WTC11 (cell line): Measurements from ENCODE around the gene CFAP299. TPM values are rescaled to one million over a fixed set of nuclear protein-coding genes. Genes with fewer than 3 reads are reported as not detected.

Experiments used
- ATAC-seq: fragments of 200-7000 bp; cut with Tn5 transposase; 2 replicates; pipeline ENCODE4 v1.10.0; 2021; ENCODE audit warnings: mild to moderate bottlenecking, moderate library complexity
- CTCF ChIA-PET: fragments of 300-600 bp; sonication (Branson Sonifier 250); formaldehyde crosslinking; loops from one replicate; lab custom pipeline; 2021; ENCODE audit warnings: antibody characterized with exemption; lab: Charles Lee
- POLR2A ChIA-PET: fragments of 350-600 bp; sonication (Branson Sonifier 250); formaldehyde crosslinking; loops from one replicate; lab custom pipeline; 2021; ENCODE audit warnings: antibody characterized with exemption; lab: Charles Lee
- DNase-seq: peaks from one replicate; pipeline ENCODE4 v3.0.0; 2021; ENCODE audit warnings: low spot score
- H3K27ac Mint-ChIP-seq: 2 replicates; pipeline ENCODE4 v1.8.0; 2021; ENCODE audit warnings: mixed read lengths
- H3K27me3 Mint-ChIP-seq: 2 replicates; pipeline ENCODE4 v1.8.0; 2021; ENCODE audit warnings: low read depth, mild to moderate bottlenecking, moderate library complexity, mixed read lengths
- H3K36me3 Mint-ChIP-seq: 2 replicates; pipeline ENCODE4 v1.8.0; 2021; ENCODE audit warnings: mixed read lengths
- H3K4me1 Mint-ChIP-seq: 2 replicates; pipeline ENCODE4 v1.8.0; 2022; ENCODE audit warnings: mixed read lengths
- H3K4me3 Mint-ChIP-seq: 2 replicates; pipeline ENCODE4 v1.8.0; 2021; ENCODE audit warnings: mild to moderate bottlenecking, moderate library complexity, mixed read lengths
- H3K9me3 Mint-ChIP-seq: 2 replicates; pipeline ENCODE4 v1.8.0; 2021; ENCODE audit warnings: mixed read lengths
- CBFB ChIP-seq: sonication (generic); formaldehyde crosslinking; IDR thresholded peaks from 2 replicates; pipeline ENCODE4 v1.8.1; 2022; ENCODE audit warnings: mild to moderate bottlenecking, low read depth, missing genetic modification reagents
- CREM ChIP-seq: sonication (generic); formaldehyde crosslinking; IDR thresholded peaks from 2 replicates; pipeline ENCODE4 v1.8.1; 2022; ENCODE audit warnings: mild to moderate bottlenecking, missing genetic modification reagents, moderate library complexity
- ESRRA ChIP-seq: sonication (generic); formaldehyde crosslinking; IDR thresholded peaks from 2 replicates; pipeline ENCODE4 v1.8.1; 2022; ENCODE audit warnings: mild to moderate bottlenecking, missing genetic modification reagents, borderline replicate concordance
- FOXK1 ChIP-seq: sonication (generic); formaldehyde crosslinking; IDR thresholded peaks from 2 replicates; pipeline ENCODE4 v1.8.0; 2022; ENCODE audit warnings: mild to moderate bottlenecking, moderate library complexity, missing genetic modification reagents
- GRHL2 ChIP-seq: fragments of 250-450 bp; sonication (Bioruptor Pico); IDR thresholded peaks from 2 replicates; pipeline ENCODE4 v1.8.0; 2022; ENCODE audit warnings: mild to moderate bottlenecking, moderate library complexity; ENCODE audit not compliant: insufficient replicate concordance, severe bottlenecking
- HMGA2 ChIP-seq: fragments of 250-450 bp; sonication (Bioruptor Pico); IDR thresholded peaks from 2 replicates; pipeline ENCODE4 v1.4.0; 2021; ENCODE audit warnings: mild to moderate bottlenecking, moderate library complexity
- IRF2 ChIP-seq: sonication (generic); formaldehyde crosslinking; IDR thresholded peaks from 2 replicates; pipeline ENCODE4 v1.8.0; 2022; ENCODE audit warnings: low read depth, missing genetic modification reagents, borderline replicate concordance
- JUN ChIP-seq: sonication (generic); formaldehyde crosslinking; IDR thresholded peaks from 2 replicates; pipeline ENCODE4 v1.8.0; 2023; ENCODE audit warnings: mild to moderate bottlenecking, missing genetic modification reagents
- MXD4 ChIP-seq: fragments of 250-450 bp; sonication (Bioruptor Pico); IDR thresholded peaks from 2 replicates; pipeline ENCODE4 v1.8.0; 2021; ENCODE audit warnings: mild to moderate bottlenecking, moderate library complexity, borderline replicate concordance
- NFE2L1 ChIP-seq: sonication (generic); formaldehyde crosslinking; IDR thresholded peaks from 2 replicates; pipeline ENCODE4 v1.8.1; 2023; ENCODE audit warnings: missing genetic modification reagents
- OVOL2 ChIP-seq: fragments of 250-450 bp; sonication (Bioruptor Pico); IDR thresholded peaks from 2 replicates; pipeline ENCODE4 v1.9.0; 2021; ENCODE audit warnings: mild to moderate bottlenecking, borderline replicate concordance
- SMAD3 ChIP-seq: sonication (generic); formaldehyde crosslinking; IDR thresholded peaks from 2 replicates; pipeline ENCODE4 v1.8.0; 2022; ENCODE audit warnings: missing genetic modification reagents, mild to moderate bottlenecking, borderline replicate concordance
- TEAD1 ChIP-seq: sonication (generic); formaldehyde crosslinking; IDR thresholded peaks from 2 replicates; pipeline ENCODE4 v1.8.0; 2022; ENCODE audit warnings: mild to moderate bottlenecking, missing genetic modification reagents
- TP53 ChIP-seq: sonication (generic); formaldehyde crosslinking; IDR thresholded peaks from 2 replicates; pipeline ENCODE4 v1.8.1; 2023; ENCODE audit warnings: mild to moderate bottlenecking, missing genetic modification reagents
- ZNF416 ChIP-seq: fragments of 250-450 bp; sonication (Bioruptor Pico); IDR thresholded peaks from 2 replicates; pipeline ENCODE4 v1.9.0; 2021; ENCODE audit warnings: mild to moderate bottlenecking, inconsistent platforms
- total RNA-seq: library from RNA; stranded (reverse); gene quantifications from 3 replicates; pipeline ENCODE4 v1.2.3, GENCODE V29; 2021
- TF ChIP-seq, protein P1 (sequence below): fragments of 250-450 bp; sonication (Bioruptor Pico); conservative IDR thresholded peaks from 2 replicates; pipeline ENCODE4 v1.9.0; 2021; ENCODE audit warnings: mild to moderate bottlenecking
- TF ChIP-seq, protein P2 (sequence below): sonication (generic); formaldehyde crosslinking; IDR thresholded peaks from 2 replicates; pipeline ENCODE4 v1.8.0; 2022; ENCODE audit warnings: mild to moderate bottlenecking, missing genetic modification reagents
- TF ChIP-seq, protein P3 (sequence below): fragments of 200-600 bp; IDR thresholded peaks from 2 replicates; pipeline ENCODE4 v1.8.0; 2022; ENCODE audit warnings: antibody characterized with exemption
- TF ChIP-seq, protein P4 (sequence below): sonication (generic); formaldehyde crosslinking; IDR thresholded peaks from 2 replicates; pipeline ENCODE4 v1.8.0; 2022; ENCODE audit warnings: mild to moderate bottlenecking, missing genetic modification reagents
- TF ChIP-seq, protein P5 (sequence below): fragments of 250-450 bp; sonication (Bioruptor Pico); IDR thresholded peaks from 2 replicates; pipeline ENCODE4 v2.1.2; 2022; ENCODE audit warnings: mild to moderate bottlenecking, moderate library complexity

The CFAP299 gene
- total RNA-seq, 1 experiment from 2014 or later: not detected

DNA sequence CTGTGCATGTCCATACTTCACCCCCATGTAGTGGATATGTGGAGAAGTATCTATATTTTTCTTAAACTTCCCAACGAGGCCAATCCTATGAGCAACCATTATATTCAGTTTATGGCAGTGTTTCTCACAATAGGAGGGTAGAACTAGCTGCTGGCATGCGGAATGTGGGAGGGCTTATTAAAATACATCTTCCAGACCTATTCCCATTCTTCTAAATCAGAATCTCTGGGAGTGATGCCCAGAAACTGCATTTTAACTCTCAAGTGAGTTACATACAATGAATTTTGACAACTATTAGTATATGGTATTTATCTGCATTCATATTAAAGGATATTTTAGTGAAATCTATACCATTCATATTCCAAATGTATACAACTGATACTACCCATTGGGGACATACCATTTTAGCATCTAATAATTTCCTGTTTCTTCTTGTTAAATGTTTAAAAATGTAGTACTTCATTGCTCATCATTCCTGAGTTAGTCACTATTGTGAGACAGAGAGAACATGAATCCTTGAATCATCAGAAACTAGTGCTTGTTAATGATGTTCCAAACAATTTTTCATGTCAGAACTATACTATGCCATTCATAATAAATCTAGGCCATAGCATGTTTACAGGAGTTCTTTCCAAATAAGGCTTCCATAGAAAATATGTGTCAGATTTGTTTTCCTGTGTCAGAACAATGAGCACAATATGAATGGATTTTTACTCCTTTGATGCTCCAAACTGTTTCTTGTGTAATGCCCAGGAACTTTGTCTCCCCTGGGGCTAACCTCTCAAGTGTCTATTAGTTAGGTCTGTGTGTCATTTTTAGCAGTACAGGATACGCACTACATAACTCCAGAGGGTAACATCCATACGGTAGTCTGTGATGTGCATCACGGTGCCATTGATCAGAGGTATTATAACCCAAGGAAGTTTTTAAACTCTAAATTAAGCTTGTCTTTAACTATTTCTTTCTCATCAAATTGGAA lies 496.1 kb downstream of the CFAP299 start:
- H3K9me3 Mint-ChIP-seq: peaks cover 10% of the 10 kb centered on the region
- CTCF ChIA-PET: no interaction called here
- H3K36me3 Mint-ChIP-seq: no peaks in the 10 kb centered on the region
- POLR2A ChIA-PET: no interaction called here
- DNase-seq (no peak), ATAC-seq (no peak)
- H3K4me1 Mint-ChIP-seq: no peaks in the 10 kb centered on the region
- no peak overlapping the region for H3K4me3 Mint-ChIP-seq
- H3K27ac Mint-ChIP-seq: no peak overlapping the region
- TF ChIP-seq, protein P1, sequence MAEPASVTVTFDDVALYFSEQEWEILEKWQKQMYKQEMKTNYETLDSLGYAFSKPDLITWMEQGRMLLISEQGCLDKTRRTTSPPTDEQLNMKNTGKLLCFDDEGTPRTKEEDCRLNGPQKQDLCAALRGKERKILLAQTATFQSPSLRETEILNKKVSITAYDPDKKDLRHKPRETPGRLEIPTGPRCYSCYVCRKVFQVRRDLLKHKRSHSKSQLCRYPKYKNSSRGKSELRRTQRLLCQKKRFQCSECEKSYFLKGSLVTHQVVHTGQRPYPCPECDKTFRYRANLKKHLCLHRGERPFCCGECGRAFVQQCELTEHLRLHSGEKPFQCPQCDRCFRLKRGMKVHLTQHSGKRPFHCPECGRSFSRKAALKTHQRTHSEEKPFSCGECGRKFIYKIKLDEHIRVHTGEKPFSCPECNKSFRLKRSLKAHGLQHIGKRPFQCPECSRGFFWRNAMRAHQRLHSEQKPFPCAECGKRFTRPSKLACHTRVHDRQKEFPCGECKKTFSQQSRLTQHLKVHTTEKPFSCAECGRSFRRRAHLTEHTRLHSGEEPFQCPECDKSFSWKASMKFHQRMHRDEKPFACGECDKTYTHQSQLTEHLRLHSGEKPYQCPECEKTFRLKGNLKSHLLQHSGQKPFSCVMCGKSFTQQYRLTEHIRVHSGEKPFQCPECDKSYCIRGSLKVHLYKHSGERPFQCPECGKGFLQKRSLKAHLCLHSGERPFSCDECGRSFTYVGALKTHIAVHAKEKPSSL: no peak
- TF ChIP-seq CREM (CRISPR knock-in tag): no peak
- TF ChIP-seq, protein P2, sequence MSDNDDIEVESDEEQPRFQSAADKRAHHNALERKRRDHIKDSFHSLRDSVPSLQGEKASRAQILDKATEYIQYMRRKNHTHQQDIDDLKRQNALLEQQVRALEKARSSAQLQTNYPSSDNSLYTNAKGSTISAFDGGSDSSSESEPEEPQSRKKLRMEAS (CRISPR knock-in tag): no peak
- TF ChIP-seq GRHL2 (CRISPR knock-in tag): no peak
- no peak for TF ChIP-seq NFE2L1
- TF ChIP-seq, all 79 proteins: peak for 0
- H3K27me3 Mint-ChIP-seq: no peaks in the 10 kb centered on the region

DNA sequence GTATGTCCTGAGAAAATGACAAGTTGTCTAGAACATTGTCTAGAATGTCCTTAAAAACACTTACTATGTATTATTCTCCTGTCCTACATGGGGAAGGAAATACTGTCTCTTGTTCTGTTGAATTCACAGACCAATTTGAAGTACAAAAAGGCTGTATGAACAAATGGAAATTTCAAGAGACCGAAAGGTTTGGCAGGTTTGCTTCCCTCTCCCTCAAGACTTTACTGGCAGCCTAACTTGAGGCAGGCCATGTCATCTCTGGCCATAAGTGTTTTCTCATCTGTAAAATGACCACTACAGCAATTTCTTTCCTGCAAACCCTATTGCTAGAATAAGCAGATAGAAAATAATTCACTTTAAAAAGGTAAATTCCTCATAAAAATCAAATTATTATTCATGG lies 503.8 kb downstream of the CFAP299 start:
- H3K9me3 Mint-ChIP-seq: peaks cover 4% of the 10 kb centered on the region; the same call in 1 of the 2 replicates
- POLR2A ChIA-PET: no interaction called here
- DNase-seq: no peak
- CTCF ChIA-PET: no interaction called here
- H3K36me3 Mint-ChIP-seq: no peaks in the 10 kb centered on the region
- TF ChIP-seq MXD4 (CRISPR knock-in tag) (no peak), ZNF416 (CRISPR knock-in tag) (no peak), HMGA2 (CRISPR knock-in tag) (no peak), SMAD3 (no peak), OVOL2 (CRISPR knock-in tag) (no peak)
- TF ChIP-seq, protein P3, sequence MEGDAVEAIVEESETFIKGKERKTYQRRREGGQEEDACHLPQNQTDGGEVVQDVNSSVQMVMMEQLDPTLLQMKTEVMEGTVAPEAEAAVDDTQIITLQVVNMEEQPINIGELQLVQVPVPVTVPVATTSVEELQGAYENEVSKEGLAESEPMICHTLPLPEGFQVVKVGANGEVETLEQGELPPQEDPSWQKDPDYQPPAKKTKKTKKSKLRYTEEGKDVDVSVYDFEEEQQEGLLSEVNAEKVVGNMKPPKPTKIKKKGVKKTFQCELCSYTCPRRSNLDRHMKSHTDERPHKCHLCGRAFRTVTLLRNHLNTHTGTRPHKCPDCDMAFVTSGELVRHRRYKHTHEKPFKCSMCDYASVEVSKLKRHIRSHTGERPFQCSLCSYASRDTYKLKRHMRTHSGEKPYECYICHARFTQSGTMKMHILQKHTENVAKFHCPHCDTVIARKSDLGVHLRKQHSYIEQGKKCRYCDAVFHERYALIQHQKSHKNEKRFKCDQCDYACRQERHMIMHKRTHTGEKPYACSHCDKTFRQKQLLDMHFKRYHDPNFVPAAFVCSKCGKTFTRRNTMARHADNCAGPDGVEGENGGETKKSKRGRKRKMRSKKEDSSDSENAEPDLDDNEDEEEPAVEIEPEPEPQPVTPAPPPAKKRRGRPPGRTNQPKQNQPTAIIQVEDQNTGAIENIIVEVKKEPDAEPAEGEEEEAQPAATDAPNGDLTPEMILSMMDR: no peak
- no peaks in the 10 kb centered on the region for H3K4me1 Mint-ChIP-seq
- H3K27me3 Mint-ChIP-seq: no peaks in the 10 kb centered on the region
- no peak overlapping the region for H3K27ac Mint-ChIP-seq
- ATAC-seq: no peak
- no peak overlapping the region for H3K4me3 Mint-ChIP-seq

DNA sequence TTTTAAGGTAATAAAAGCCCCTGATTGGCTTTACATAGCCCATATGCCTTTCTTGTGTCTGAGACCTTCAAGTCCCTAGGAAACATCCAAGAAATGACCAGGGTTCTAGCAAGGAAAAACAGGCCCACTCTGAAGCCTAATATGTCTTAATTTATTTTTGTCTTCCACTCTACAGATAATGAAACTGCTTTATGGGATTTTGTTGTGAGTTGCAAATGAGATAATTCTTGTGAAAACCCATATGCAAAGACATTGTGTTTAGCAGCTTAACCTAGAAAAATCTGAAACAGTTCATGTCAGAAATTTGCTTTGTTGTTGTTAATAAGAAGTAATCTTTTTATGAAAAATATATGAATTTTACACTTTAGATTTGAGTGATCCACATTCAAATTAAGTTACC lies 504.3 kb downstream of the CFAP299 start:
- POLR2A ChIA-PET: no interaction called here
- H3K36me3 Mint-ChIP-seq: no peaks in the 10 kb centered on the region
- H3K4me3 Mint-ChIP-seq: no peak overlapping the region
- H3K9me3 Mint-ChIP-seq: peaks cover 4% of the 10 kb centered on the region; the same call in 1 of the 2 replicates
- DNase-seq: no peak
- no peak overlapping the region for H3K27ac Mint-ChIP-seq
- H3K4me1 Mint-ChIP-seq: no peaks in the 10 kb centered on the region
- H3K27me3 Mint-ChIP-seq: no peaks in the 10 kb centered on the region
- TF ChIP-seq JUN (CRISPR knock-in tag) (no peak), ESRRA (CRISPR knock-in tag) (no peak), NFE2L1 (no peak), CBFB (no peak), TP53 (CRISPR knock-in tag) (no peak), IRF2 (no peak), TEAD1 (CRISPR knock-in tag) (no peak), FOXK1 (CRISPR knock-in tag) (no peak)
- TF ChIP-seq, protein P4, sequence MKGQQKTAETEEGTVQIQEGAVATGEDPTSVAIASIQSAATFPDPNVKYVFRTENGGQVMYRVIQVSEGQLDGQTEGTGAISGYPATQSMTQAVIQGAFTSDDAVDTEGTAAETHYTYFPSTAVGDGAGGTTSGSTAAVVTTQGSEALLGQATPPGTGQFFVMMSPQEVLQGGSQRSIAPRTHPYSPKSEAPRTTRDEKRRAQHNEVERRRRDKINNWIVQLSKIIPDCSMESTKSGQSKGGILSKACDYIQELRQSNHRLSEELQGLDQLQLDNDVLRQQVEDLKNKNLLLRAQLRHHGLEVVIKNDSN (CRISPR knock-in tag): no peak
- TF ChIP-seq, protein P5, sequence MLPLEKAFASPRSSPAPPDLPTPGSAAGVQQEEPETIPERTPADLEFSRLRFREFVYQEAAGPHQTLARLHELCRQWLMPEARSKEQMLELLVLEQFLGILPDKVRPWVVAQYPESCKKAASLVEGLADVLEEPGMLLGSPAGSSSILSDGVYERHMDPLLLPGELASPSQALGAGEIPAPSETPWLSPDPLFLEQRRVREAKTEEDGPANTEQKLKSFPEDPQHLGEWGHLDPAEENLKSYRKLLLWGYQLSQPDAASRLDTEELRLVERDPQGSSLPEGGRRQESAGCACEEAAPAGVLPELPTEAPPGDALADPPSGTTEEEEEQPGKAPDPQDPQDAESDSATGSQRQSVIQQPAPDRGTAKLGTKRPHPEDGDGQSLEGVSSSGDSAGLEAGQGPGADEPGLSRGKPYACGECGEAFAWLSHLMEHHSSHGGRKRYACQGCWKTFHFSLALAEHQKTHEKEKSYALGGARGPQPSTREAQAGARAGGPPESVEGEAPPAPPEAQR: no peak
- TF ChIP-seq, protein P3: no peak
- CTCF ChIA-PET: no interaction called here
- ATAC-seq: no peak
